CD4-positive, alpha-beta T cell treated with Interleukin-15 for 1 hour (primary cell): ENCODE measurements around the gene ZDHHC21.
"Not testable (repeated sequence)": the region's sequence is repeated elsewhere in the genome, so short reads cannot be mapped to it uniquely, and the experiment has no call there.

ENCODE experiments used
- DNase-seq: peaks from one replicate; pipeline ENCODE4 v3.0.0-alpha.2; 2020

The ZDHHC21 gene, protein sequence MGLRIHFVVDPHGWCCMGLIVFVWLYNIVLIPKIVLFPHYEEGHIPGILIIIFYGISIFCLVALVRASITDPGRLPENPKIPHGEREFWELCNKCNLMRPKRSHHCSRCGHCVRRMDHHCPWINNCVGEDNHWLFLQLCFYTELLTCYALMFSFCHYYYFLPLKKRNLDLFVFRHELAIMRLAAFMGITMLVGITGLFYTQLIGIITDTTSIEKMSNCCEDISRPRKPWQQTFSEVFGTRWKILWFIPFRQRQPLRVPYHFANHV

DNA sequence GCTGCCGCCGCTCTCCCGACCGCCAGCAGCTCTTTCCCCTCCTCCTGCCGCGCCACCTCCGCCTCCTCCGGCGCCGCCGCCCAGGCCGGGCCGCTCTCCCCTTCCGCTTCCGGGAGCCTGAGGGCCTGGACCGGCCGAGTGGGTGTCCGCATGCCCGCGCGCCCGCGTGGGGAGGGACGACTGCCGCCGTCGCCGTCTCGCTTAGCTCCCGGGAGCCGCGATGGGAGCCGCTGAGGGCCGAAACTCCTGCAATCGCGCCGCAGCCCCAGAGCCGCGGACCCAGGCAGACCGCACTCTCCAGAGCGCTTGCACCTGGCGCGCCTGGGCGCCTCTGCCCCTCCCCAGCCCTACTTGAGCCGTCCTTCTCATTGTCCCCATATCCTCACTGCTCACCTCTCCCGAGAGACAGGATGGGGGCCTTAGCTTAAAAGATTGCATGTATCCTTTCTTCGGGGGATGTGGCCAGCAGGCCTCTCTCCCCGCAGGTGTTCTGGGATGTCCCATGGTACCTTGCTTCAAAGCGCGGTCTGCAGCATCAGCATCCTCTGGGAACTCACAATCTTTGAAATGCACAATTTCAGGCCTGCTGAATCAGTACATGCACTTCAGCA is at the start of gene ZDHHC21:
Gene ZDHHC21 (minus strand): TSS at position 182 of the 611 bp plus-strand sequence. CDS start 19,092 bp downstream, outside the sequence.
- peak; percentile 53 for DNase-seq

DNA sequence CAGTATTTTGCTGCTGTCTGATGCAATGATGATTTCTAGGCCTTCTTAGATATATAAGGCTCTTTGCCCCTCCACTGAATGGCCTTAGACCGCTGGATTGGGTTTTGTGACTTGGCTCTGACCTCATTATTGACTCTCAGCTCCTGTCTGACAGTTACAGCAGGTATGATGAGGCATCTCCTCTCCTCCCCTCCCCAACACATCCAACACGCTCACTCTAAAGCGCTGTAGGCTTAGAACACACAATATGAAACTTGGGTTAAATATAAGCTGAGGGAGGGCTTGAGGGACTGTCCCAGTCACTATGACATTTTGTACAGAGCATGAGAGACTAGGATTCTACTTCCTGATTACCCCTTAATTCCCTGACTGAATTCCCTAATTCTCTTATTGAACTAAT is 48.1 kb upstream of the ZDHHC21 start:
- DNase-seq = no peak

DNA sequence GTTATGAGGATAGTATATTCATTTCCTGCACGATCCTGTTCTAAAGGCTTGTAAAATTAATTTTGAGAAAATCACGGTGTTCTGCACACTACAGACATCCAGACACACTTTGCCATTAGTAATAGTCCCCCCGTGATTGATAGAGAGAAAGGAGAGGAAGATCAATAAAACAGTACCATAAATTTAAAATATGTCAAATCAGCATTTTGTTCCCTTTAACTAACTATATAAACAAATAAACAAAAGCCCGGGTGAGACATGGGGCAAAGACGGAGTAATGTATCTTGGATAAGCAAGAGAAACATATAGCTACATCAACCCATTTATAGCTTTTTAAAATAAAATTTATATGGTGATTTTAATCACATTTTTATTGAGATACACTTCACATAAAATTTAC is 39.9 kb upstream of the ZDHHC21 start:
- DNase-seq = no peak

DNA sequence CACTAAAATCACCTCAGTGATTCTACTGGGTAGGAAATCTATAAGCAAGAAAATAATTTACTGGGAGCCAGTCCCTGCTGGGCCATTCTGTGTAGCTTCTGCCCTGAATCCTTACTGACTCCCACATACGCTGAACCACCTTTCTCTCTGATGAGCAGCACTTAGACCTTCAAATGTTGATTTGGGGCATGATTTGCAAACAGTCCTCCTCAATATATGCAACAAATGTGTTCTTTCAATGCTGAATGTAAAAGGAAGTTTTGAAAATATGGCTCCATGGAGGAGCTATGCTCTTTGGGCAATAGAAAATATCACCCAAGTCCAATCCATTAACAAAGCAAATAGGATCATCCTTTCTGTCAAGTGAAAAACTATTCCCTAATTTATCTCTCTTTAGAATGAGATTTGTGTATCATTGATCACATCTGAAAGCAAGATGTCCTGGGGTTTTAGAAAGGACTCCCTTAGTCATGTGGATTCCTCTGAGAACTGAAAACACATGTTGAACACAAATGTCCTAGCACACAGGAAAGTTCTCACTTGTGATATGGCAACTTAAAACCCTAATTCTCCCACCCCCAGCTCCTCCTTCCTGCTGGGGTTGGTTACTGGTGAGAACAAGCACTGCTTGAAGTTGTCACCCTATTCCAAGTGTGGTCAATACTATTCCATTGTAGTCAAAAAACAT is 38.2 kb upstream of the ZDHHC21 start:
- DNase-seq = no peak

DNA sequence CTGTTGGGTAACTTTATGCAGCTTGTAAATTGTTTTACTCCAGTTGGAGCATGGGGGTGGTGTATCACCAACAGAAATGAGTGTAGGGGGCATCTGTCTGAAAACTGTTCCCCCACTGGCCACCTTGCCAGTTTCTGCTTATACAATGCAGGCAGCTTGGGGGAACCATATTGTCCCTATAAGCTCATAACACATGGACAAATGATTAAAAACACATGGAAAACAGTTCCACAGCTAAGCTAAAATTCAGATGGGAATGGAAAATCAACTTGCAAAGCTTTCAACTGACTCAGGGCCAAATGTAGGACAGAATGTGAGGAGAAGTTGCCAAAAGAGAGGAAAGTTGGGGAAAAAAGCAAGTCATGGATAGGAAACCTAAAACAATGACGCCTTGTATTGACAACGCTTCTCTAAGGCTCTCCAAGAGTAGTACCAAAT is 37.2 kb upstream of the ZDHHC21 start:
- no peak for DNase-seq

DNA sequence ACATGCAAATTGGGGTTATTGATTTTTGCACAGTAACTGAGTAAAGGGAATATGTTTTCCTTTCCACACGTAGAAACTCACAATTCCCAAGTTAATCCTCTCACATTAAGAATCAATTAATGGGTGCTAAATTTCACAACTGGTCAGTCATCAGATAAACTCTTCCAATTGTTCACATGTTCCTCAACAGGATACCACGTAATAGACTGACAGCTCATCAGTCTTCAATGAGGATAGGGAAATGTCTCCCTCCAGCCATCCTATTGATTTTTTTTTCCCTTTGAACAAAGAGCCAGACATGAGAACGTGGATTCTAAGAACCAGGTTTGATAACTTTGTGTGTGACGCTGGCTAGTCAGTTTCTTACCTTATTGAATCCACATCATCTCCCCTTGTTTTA is 30.1 kb upstream of the ZDHHC21 start:
- DNase-seq = no peak

DNA sequence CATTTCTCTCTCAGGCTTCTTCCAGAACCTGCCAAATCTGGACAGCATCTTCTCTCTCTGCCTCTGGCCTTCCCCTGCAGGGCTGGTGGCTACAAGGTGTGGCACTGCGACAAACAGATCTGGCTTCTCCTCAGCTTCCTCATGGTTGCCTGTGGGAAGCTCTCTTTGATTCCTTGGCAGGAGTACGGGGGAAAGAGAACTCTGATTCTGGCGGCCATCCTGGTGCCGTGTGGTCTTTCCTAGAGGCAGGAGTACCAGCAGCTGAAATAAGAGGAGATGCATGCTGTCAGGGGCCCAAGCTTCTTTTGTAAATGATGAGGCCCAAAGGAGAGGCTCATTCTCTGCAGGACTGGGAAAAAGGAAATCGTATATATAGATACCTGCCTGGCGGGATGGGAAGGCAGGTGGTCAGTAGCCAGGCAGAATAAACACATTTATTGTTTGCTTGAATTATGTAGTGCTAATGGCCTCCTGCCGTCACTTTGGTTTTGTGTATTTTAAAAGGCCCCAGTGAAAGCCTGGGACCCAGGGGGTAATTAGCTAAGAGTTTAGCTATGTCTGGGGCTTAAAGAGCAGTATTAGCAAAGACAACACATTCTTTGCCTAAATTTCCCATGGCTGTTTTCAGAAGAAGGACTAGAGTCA is 29.3 kb upstream of the ZDHHC21 start, which contains the start of gene CER1:
Gene CER1 (minus strand): TSS at position 343 of the 645 bp plus-strand sequence. CDS start 61 bp downstream, at position 282.
- DNase-seq = no peak

DNA sequence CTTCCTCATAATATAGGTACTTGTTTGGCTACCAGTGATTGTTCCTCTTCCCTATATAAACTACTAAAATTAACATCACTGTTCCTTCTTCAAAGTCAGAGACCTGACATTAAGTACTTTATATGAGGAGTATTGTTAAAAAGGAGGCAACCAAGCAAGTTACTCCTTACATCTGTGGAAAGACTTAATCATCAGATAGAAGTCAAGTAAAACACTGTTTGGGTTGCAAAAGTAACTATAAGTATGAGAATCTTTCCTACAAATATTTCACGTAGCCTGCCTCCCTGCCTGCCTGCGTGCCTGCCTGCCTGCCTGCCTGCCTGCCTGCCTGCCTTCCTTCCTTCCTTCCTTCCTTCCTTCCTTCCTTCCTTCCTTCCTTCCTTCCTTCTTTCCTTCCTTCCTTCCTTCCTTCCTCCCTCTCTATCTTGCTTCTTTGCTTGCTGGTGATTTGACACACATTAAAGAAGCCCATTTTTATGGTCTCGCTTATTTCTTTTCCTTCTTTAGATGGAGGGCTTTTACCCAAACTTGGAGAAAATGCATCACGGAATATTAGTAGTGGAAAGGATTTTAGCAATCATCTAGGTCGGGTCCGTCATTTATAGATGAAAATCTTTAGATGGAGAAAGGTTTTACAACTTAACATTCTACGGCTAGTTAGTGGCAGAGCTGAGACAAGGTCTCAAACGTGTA is 26.1 kb upstream of the ZDHHC21 start:
- DNase-seq = no peak

DNA sequence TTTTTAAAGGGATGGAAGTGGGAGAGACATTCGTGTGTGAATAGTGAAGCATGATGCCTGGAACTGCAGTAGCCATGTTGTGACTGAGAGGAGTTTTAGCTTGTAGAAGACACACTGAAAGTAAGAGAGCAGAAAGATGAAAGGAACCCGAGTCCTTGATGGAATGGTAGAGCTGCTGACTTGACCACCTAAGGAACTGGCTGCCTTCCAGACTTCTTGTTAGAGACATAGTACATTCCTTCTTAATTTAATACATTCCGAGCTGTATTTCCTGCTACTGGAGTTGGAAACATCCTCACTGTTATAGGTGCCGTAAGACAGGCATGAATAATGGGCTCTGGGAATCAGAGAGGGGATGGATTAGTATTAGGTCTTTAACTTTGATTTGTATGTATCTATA is 21.9 kb upstream of the ZDHHC21 start:
- no peak for DNase-seq

DNA sequence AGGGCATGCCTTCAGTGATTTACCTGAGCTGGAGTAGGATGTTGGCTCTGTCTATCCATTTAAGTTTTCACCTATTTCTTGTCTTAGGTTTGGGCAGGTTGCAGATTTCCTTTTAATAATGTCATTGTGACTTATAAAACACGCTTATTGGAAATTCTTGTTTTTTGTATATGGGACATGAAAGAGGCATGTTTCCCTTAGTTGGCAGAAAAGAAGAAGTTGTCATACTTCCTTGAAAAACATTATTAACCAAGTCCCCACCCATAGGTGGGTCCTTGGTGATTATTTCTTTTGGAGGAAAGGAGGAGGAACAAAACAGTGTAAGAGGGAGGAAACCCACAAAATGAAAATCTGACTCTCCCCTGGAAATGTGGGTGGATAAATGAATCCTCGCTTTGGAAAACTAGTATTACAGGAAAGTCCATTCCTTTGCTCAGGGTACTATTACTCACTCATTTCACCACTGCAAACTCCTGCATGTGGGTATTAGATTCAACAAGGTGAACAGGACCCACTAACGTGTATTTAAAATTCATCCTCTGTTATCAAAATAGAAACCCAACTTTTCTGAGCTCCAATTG is 20.0 kb upstream of the ZDHHC21 start:
- DNase-seq = no peak

DNA sequence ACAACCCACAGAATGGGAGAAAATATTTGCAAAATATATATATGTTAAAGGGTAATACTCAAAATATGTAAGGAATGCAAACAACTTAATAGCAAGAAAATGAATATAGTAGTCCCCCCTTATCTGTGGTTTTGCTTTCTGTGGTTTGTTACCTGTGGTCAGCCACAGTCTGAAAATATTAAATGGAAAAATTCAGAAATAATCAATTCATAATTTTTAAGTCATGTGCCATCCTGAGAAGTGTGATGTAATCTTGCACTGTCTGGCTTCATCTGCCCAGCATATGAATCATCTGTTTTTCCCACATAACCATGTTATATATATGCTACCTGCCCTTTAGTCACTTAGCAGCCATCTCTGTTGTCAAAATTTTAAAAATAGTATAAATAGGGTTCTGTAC is 17.6 kb upstream of the ZDHHC21 start:
- DNase-seq = no peak

DNA sequence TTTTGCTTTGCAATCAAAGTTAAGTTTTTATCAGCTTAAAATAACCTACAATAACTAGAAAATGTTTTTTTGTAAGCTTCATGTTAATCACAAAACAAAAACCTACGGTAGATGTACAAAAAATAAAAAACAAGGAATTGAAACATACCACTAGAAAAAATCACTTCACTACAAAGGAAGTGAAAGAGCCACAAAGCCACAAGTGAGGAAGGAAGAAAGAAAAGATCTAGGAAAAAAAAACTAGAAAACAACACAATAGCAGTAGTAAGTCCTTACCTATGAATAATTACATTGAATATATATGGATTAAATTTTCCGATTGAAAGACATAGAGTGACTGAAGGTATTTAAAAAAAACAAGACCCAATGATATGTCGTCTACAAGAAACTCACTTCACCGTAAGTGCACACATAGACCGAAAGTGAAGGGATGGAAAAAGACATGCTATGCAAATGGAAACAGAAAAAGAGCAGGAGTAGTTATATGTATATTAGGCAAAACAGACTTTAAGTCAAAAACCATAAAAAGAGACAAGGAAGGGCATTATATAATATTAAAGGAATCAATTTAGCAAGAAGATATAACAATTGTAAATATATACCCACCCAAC is 13.4 kb upstream of the ZDHHC21 start:
- DNase-seq = no peak

DNA sequence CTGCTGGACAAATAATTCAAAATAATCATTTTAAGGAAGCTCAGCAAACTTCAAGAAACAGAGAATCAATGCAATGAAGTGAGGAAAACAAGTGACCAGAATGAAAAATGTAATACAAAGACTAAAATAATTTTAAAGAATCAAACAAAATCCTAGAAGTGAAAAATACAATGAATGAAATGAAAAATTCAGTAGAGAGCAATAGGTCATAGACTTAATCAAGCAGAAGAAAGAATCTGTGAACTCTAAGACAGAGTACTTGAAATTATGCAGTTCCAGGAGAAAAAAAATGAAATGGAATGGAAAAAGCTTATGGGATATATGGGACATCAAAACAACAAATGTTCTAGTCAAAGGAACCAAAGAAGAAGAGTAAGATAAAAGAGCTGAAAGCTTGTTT is 11.8 kb upstream of the ZDHHC21 start:
- no peak for DNase-seq

DNA sequence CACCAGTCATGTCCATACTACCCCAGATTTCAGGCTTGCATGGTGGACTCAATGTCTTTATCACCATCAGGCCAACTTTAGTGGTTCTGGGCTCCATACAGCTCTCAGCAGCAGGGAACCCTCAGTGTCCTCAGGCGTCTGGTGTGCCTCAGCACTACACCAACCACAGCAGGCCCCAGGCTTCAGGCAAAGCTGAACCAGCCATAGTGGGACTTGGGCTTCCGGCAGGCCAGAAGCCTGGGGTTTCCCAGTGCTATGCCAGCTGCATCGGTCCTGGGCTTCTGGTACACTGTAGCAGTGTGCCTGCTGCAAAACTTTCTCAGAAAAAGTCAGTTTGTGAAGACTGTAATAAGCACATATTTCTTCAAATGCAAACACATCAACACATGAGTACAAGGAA is 11.0 kb upstream of the ZDHHC21 start:
- DNase-seq = no peak

DNA sequence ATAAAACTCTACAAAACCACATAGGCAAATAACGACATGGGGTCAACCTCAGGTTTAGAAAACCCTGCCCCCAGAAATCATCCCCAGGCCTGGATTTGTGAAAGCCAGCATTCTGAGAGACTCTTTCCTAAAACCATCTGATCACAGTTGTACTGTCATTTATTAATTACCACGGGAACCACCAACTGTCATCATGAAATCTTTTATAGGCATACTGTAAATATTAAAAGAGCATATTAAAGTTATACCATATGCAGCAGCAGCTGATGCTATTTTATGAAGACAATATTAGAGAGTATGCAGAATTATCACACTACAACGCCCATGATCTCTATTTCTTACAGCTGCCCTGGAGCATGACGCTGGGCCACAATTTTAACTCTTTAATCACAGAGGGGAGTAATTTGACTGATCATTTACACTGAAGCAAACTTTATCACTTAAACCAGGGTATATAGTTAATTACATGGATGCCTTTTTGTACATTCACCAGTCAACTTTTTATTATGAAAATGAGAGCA is 9.0 kb upstream of the ZDHHC21 start:
- DNase-seq = no peak

DNA sequence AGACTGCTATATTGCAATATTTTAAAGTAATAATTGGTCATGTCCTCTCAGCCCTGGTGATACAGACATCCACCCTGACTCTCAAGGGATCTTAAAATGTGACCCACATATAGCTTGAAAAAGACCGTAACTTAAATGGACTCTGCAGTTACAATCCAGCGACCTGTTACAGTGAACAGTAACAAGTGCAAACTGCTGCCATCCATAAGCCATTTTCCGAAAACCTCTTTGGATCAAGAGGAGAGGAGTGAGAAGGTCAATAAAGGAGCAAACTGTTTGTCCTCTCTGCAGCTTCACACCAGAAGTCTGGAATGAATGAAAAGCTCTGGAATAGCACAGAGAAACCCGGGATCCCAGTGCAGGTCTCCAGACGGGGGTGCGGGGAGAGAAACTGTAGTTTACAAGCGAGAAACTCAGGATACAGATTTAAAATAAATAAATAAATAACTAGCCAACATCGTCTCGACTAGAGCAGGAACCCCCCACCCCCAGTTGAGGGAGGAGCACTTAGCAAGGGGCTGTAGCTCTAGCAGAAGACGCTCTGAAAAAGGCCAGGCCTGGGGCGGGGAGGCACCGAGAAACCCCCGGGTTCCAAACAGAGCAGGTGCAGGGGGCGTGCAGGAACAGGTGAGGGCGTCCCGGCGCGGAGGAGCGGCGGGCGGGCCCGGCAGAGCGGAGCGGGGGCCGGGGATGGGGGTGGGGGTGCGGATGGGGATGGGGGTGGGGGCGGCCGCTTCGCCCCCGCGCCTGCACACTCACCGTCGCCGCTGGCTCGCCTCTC is 572 bp downstream of the ZDHHC21 start:
- DNase-seq = no peak

DNA sequence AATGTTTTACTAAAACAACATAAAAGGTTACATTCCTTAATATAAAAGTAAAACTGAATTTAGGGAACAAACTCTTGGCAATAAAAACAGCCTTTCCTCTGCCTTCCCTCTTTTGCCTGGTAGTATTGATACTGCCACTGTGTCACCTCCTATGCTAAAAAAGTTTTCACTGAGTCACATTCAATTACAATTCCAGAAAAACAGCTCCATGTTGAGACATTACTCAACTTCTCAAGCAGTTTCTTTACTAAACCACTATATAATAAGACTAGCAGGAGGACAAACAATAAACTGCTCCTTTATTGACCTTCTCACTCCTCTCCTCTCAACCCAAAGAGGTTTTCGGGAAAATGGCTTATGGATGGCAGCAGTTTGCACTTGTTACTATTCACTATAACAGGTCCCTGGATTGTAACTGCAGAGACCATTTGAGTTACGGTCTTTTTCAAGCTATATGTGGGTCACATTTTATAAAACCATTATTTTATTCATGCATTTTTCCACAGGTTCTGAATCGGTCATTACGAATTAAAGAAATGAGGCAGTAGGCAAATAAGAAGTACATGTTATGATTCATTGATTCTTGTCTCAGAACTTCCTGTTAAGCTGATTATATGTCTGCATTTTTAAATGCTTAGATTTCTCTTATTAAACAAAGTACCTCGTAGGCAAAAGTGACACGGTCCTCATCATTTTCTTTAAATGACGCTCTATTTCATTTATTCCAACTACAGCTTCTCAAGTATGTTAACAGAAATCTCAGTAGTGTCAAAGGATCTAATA is 2.1 kb downstream of the ZDHHC21 start:
- no peak for DNase-seq

DNA sequence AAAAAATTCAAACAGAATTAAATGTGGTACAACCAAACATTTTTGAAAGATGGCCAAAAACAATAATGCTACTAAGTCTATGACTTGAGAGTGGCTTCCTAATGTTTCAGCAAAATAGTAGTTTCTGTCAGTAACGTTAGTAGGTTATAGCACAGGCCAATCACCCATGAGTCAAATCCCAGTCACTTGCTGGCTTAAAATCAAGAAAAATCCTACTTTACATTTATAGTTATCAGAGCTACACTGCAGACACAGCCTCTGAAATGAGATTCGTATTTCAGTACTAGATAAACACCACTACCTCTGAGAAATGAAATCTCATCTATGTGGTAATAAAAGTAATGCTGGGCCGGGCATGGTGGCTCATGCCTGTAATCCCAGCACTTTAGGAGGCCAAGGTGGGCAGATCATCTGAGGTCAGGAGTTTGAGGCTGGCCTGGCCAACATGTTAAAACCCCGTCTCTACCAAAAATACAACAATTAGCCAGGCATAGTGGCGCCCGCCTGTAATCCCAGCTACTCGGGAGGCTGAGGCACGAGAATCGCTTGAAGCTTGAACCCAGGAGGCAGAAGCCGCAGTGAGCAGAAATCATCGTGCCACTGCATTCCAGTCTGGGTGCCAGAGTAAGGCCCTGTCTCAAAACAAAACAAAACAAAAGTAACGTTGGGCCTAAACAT is 6.1 kb downstream of the ZDHHC21 start:
- no peak for DNase-seq

DNA sequence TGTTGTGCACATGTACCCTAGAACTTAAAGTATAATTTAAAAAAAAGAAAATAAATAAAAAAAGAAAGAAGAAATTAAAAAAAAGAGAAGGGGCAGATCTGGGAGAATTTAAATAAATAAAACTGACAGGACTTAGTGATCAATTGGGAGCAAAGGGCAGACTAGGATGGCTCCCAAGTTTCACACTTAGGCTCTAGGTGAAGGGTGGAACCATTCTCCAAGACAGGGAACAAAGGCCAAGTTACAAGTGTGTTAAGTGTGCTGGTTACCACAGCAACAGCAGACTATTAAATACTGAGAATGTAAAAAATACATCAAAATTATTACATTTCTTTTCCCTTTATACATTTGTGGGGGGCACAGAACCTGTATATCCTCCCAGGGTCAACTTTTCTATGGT is 7.1 kb downstream of the ZDHHC21 start:
- DNase-seq = no peak

DNA sequence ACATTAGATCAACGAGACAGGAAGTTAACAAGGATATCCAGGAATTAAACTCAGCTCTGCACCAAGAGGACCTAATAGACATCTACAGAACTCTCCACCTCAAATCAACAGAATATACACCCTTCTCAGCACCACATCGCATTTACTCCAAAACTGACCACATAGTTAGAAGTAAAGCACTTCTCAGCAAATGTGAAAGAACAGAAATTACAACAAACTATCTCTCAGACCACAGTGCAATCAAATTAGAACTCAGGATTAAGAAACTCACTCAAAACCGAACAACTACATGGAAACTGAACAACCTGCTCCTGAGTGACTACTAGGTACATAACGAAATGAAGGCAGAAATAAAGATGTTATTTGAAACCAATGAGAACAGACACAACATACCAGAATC is 10.6 kb downstream of the ZDHHC21 start:
- DNase-seq = not testable (repeated sequence)
